Psoas muscle (tissue), 8 donors: Measurements from ENCODE around the gene TJAP1. TPM values are rescaled to one million over a fixed set of nuclear protein-coding genes. Genes with fewer than 3 reads are reported as not detected.

ENCODE experiments used
- ATAC-seq, 4 donors: fragments of 200-7000 bp; cut with Tn5 transposase; one replicate each; pipeline ENCODE4 v1.9.1; 2020; ENCODE audit warnings: moderate library complexity in 3 of 4, mild to moderate bottlenecking in 2 of 4
- DNase-seq, 2 donors: peaks; one replicate each; pipeline ENCODE4 v3.0.0-alpha.2; 2020
- H3K27ac ChIP-seq: fragments of 200-600 bp; one replicate; pipeline ENCODE4 v1.8.0; 2022
- H3K27me3 ChIP-seq, 3 donors: fragments of 200-600 bp in 1 of 3; one replicate each; pipeline versions ENCODE4 v1.6.1 to v1.8.0; 2013 to 2022; ENCODE audit warnings: low read length in 2 of 3, mild to moderate bottlenecking in 2 of 3, moderate library complexity in 1 of 3; ENCODE audit not compliant: insufficient read depth in 3 of 3
- H3K36me3 ChIP-seq, 2 donors: fragments of 200-600 bp in 1 of 2; one replicate each; pipeline versions ENCODE4 v1.6.1 to v1.8.0; 2013 to 2022; ENCODE audit warnings: low read depth in 1 of 2, mild to moderate bottlenecking in 1 of 2, moderate library complexity in 1 of 2; ENCODE audit not compliant: insufficient read depth in 1 of 2
- H3K4me1 ChIP-seq: fragments of 200-600 bp; one replicate; pipeline ENCODE4 v1.8.0; 2022
- H3K4me3 ChIP-seq: fragments of 200-600 bp; one replicate; pipeline ENCODE4 v1.8.0; 2022; ENCODE audit warnings: mild to moderate bottlenecking
- H3K9me3 ChIP-seq: fragments of 200-600 bp; one replicate; pipeline ENCODE4 v1.8.0; 2022
- CTCF ChIP-seq: fragments of 200-600 bp; IDR thresholded peaks from one replicate; pipeline ENCODE4 v1.8.0; 2022; ENCODE audit warnings: antibody characterized with exemption
- WGBS, 3 donors: extraction: QIAGEN DNeasy Blood & Tissue Kit; methylation state at CpG; one replicate each; pipeline versions ENCODE4 v1.1.6 to v1.1.7; 2013; 5-methylcytosine and 5-hydroxymethylcytosine counted together
- intact Hi-C, 2 donors: fragments of 100-400 bp; cut with DNase I; formaldehyde crosslinking; loops; one replicate each; pipeline versions ENCODE4 v1.11.0 to v1.14.2; 2022
- long read RNA-seq, 2 donors: library from polyadenylated mRNA; unstranded; transcript quantifications; one replicate each; pipeline ENCODE4 v2.0.0, GENCODE V29; 2021
- polyA plus RNA-seq, 3 donors: library from polyadenylated mRNA; stranded (reverse); fragments of 200-250 nt; gene quantifications; one replicate each; pipeline ENCODE4 v1.2.3, GENCODE V29; 2013
- total RNA-seq, 4 donors: library from RNA; stranded (reverse); fragmentation: NEBNext Ultra II Directional in 2 of 4; extraction: Animal tissue kit (Norgen Biotek cat#: 25700) in 2 of 4; gene quantifications; one replicate each; pipeline versions ENCODE4 v1.2.1 to v1.2.4, GENCODE V29; 2021 to 2023
- donor health status: healthy with polysubstance abuse.
- donor health status: DM: no; HTN: no; CAD: no; lungs with moderate emphysema.
- donor health status: Bipolar disorder and iron deficiency.
- donor health status: healthy.
- donor health status: DM: yes; HTN: yes; CAD: no.
- donor health status: DM: no; HTN: no; CAD: no.
- donor health status: DM: no; HTN: no; CAD: no.
- donor health status: DM: yes; HTN: yes; CAD: no.

The TJAP1 gene, protein sequence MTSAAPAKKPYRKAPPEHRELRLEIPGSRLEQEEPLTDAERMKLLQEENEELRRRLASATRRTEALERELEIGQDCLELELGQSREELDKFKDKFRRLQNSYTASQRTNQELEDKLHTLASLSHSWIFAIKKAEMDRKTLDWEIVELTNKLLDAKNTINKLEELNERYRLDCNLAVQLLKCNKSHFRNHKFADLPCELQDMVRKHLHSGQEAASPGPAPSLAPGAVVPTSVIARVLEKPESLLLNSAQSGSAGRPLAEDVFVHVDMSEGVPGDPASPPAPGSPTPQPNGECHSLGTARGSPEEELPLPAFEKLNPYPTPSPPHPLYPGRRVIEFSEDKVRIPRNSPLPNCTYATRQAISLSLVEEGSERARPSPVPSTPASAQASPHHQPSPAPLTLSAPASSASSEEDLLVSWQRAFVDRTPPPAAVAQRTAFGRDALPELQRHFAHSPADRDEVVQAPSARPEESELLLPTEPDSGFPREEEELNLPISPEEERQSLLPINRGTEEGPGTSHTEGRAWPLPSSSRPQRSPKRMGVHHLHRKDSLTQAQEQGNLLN
- total RNA-seq (10 to 100 TPM; 31.4 to 39.9 (median 36.3) TPM), polyA plus RNA-seq (10 to 100 TPM; 18.0 to 35.2 (median 20.8) TPM)
- long read RNA-seq, donor 1, partial matches to known transcripts = 0 of 11 reads
- long read RNA-seq, donor 1, other reads (novel, unspliced or antisense) = 10 of 11 reads
- long read RNA-seq, donor 2, partial matches to known transcripts = 21 of 22 reads
- long read RNA-seq, donor 2, other reads (novel, unspliced or antisense) = 0 of 22 reads

DNA sequence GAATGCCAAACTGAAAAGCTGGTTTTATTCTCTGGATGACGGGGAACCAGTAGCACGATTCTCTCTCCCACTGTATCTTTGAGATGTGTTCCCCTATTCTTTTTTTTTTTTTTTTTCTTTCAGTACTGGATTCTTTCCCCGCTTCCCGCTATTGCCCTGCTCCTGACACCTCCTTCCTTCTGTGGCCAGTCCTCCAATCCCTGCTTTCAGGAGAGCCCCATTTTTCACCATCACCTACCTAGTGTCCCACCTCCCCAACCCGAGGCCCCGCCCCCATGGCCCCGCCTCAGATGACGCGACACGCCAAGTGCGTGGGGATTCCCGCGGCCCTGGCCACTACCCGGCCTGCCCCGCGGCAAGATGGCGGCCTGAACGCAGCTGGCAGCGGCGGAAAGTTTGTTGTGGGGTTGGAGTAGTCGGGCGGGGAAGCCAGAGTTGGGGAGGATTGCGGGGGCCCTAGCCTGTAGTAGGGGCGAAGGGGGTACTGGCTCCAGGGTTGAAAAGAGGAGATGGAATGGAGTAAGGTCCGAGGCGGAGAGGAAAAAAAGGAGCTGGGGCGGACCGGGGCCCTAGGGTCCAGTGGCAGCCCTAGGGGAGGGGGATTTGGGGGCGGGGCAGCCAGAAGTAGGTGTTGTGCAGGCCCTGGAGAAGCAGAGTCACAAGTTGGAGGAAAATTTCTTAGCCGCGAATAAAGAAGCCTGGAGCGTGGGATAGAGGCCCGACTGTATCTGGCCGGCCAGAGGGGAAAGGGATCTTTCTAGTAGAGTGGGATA is at the start of gene TJAP1:
TJAP1 (plus strand) TSS at position 336 of the 773 bp plus-strand sequence. CDS start 21,432 bp downstream, outside the sequence.
- intact Hi-C loops = no loop called here
- DNase-seq = peak; percentile 93 to 94
- WGBS, 3 donors = 1 to 2% (median 1%) methylated on average over 34 of the region's 34 CpGs
- peak within 1 kb of the TSS; percentile 87 for H3K27ac ChIP-seq
- H3K4me3 ChIP-seq = peak within 1 kb of the TSS; percentile 82
- H3K27me3 ChIP-seq = no peaks in the 10 kb centered on the region
- ATAC-seq = peak; percentile 97 to 99 (median 98)
- peaks cover 42% of the 10 kb centered on the region for H3K4me1 ChIP-seq
- TF ChIP-seq CTCF = no peak
- peaks cover 0 to 16% of the 10 kb centered on the region in 2 donors for H3K36me3 ChIP-seq
- no peaks in the 10 kb centered on the region for H3K9me3 ChIP-seq

DNA sequence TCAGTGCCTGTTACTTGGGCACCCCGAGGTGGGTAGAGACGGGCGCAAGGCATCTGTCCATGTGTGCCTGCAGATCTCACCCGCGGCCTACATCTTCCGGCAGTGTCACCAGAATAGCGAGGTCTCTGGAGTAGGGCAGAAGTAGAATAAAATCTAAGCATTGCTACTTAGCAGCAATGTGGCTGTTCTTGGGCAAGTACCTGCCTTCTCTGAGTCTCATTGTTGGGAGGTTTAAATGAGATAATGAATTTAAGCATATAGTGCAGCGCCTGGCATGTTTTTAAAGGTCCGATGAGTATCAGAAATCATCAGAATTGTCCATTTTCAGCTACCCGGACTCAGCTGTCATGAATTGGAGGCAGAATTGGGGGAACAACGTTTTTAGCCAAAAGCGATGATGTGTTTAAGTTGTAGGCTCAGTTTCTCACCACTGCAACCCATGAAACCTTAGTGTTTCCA is 49.2 kb upstream of the TJAP1 start:
- Histone ChIP-seq H3K27me3 (no peaks in the 10 kb centered on the region), H3K4me1 (peaks cover 15% of the 10 kb centered on the region), H3K36me3 (peaks cover 0 to 26% of the 10 kb centered on the region in 2 donors), H3K4me3 (peak overlapping the region; percentile 85), H3K9me3 (no peaks in the 10 kb centered on the region), H3K27ac (peak overlapping the region; percentile 88)
- intact Hi-C loops = no loop called here
- no peak for TF ChIP-seq CTCF
- WGBS, 3 donors = 13 to 14% (median 13%) methylated on average over 12 of the region's 12 CpGs
- DNase-seq (no peak), ATAC-seq (no peak)

GRCh38 chr6:43428874-43429273 is 48.5 kb upstream of the TJAP1 start:
- peak overlapping the region; percentile 85 for H3K4me3 ChIP-seq
- H3K4me1 ChIP-seq = peaks cover 15% of the 10 kb centered on the region
- intact Hi-C loops = no loop called here
- no peaks in the 10 kb centered on the region for H3K9me3 ChIP-seq
- H3K27ac ChIP-seq = peak overlapping the region; percentile 88
- H3K27me3 ChIP-seq = no peaks in the 10 kb centered on the region
- DNase-seq (no peak), ATAC-seq (no peak)
- WGBS, 3 donors = 92 to 93% (median 92%) methylated on average over 3 of the region's 3 CpGs
- no peak for TF ChIP-seq CTCF
- peaks cover 0 to 27% of the 10 kb centered on the region in 2 donors for H3K36me3 ChIP-seq

- Histone ChIP-seq H3K4me3 (no peak overlapping the region), H3K4me1 (peaks cover 15% of the 10 kb centered on the region), H3K9me3 (no peaks in the 10 kb centered on the region), H3K36me3 (peaks cover 0 to 56% of the 10 kb centered on the region in 2 donors), H3K27me3 (no peaks in the 10 kb centered on the region), H3K27ac (no peak overlapping the region)
- intact Hi-C loops = no loop called here
- 78 to 87% (median 81%) methylated on average over 18 to 19 of the region's 19 CpGs for WGBS, 3 donors
- no peak for TF ChIP-seq CTCF
- DNase-seq (no peak), ATAC-seq (no peak)
These were observed 45.1 kb upstream of the TJAP1 start for GRCh38 chr6:43432009-43432945.
